GM23248 (cell line): ENCODE measurements around the gene AMFR. TPM values are rescaled to one million over a fixed set of nuclear protein-coding genes. Genes with fewer than 3 reads are reported as not detected.

Experiments
- DNase-seq: peaks from one replicate; pipeline ENCODE4 v3.0.0-alpha.2; 2015
- H2AFZ ChIP-seq: fragments of 200-600 bp; sonication (generic); 2 replicates; pipeline ENCODE4 v1.6.1; 2016; ENCODE audit warnings: antibody characterized with exemption
- H3F3A ChIP-seq: fragments of 200-600 bp; sonication (generic); 2 replicates; pipeline ENCODE4 v1.6.1; 2016; ENCODE audit warnings: mild to moderate bottlenecking, antibody characterized with exemption, mixed run types; ENCODE audit not compliant: insufficient read depth
- H3K27ac ChIP-seq: fragments of 200-600 bp; sonication (generic); 2 replicates; pipeline ENCODE4 v1.5.1; 2016; ENCODE audit warnings: mild to moderate bottlenecking
- H3K27me3 ChIP-seq: fragments of 200-600 bp; sonication (generic); replicated peaks from 2 replicates; pipeline ENCODE4 v1.6.1; 2016; ENCODE audit warnings: mild to moderate bottlenecking; ENCODE audit not compliant: insufficient read depth
- H3K36me3 ChIP-seq: fragments of 200-600 bp; sonication (generic); 2 replicates; pipeline ENCODE4 v1.6.1; 2016; ENCODE audit warnings: low read depth, mild to moderate bottlenecking
- H3K4me1 ChIP-seq: fragments of 200-600 bp; sonication (generic); 2 replicates; pipeline ENCODE4 v1.6.1; 2016; ENCODE audit warnings: mild to moderate bottlenecking; ENCODE audit not compliant: insufficient read depth
- H3K4me2 ChIP-seq: fragments of 200-600 bp; sonication (generic); one replicate; pipeline ENCODE4 v1.6.1; 2016; ENCODE audit warnings: mild to moderate bottlenecking; ENCODE audit not compliant: unreplicated experiment
- H3K4me3 ChIP-seq: fragments of 200-600 bp; sonication (generic); 2 replicates; pipeline ENCODE4 v1.5.1; 2016; ENCODE audit warnings: mild to moderate bottlenecking
- H3K79me2 ChIP-seq: fragments of 200-600 bp; sonication (generic); 2 replicates; pipeline ENCODE4 v1.6.1; 2016; ENCODE audit warnings: mild to moderate bottlenecking; ENCODE audit not compliant: insufficient read depth
- H3K9ac ChIP-seq: fragments of 200-600 bp; sonication (generic); 2 replicates; pipeline ENCODE4 v1.6.1; 2016; ENCODE audit warnings: mild to moderate bottlenecking
- H3K9me2 ChIP-seq: fragments of 200-600 bp; sonication (generic); 2 replicates; pipeline ENCODE4 v1.6.1; 2016; ENCODE audit warnings: mixed run types, mild to moderate bottlenecking, moderate library complexity; ENCODE audit not compliant: insufficient read depth
- H3K9me3 ChIP-seq: fragments of 200-600 bp; sonication (generic); one replicate; pipeline ENCODE4 v1.6.1; 2017; ENCODE audit warnings: low read depth
- H4K20me1 ChIP-seq: fragments of 200-600 bp; sonication (generic); 2 replicates; pipeline ENCODE4 v1.6.0; 2016; ENCODE audit not compliant: insufficient read depth
- EZH2 ChIP-seq: fragments of 200-600 bp; sonication (generic); IDR thresholded peaks from 2 replicates; pipeline ENCODE4 v1.6.1; 2018; ENCODE audit warnings: antibody characterized with exemption, mild to moderate bottlenecking; ENCODE audit not compliant: insufficient read depth, poor library complexity, severe bottlenecking
- EZH2phosphoT487 ChIP-seq: fragments of 200-600 bp; sonication (generic); IDR thresholded peaks from 2 replicates; pipeline ENCODE4 v1.6.1; 2018; ENCODE audit warnings: antibody characterized with exemption, moderate library complexity, mild to moderate bottlenecking, low read depth; ENCODE audit not compliant: insufficient read depth
- WGBS, 2 experiments: methylation state at CpG; one replicate each; pipeline ENCODE4 v1.1.6; 2015 to 2017; ENCODE audit warnings: low lambda C conversion rate in 2 of 2, low coverage in 1 of 2; ENCODE audit errors: missing lambda C conversion rate in 2 of 2; 5-methylcytosine and 5-hydroxymethylcytosine counted together
- in situ Hi-C: fragments of 300-500 bp; cut with MboI; formaldehyde crosslinking; loops from 2 replicates; pipeline ENCODE4 v1.15.0; 2020
- polyA plus RNA-seq: library from polyadenylated mRNA; unstranded; fragments of >200 nt; fragmentation: Nextera tagmentation; extraction: Ambion mirVana; gene quantifications from 2 replicates; pipeline ENCODE4 v1.2.1, GENCODE V29; 2016
- total RNA-seq: library from RNA; depleted of rRNA; stranded (reverse); fragments of >200 nt; shearing (Covaris generic); gene quantifications from 2 replicates; pipeline ENCODE4 v1.2.3, GENCODE V29; 2014

The AMFR gene
- total and polyA plus RNA-seq, 2 experiments from 2014 or later = 26.6 to 205 TPM

DNA sequence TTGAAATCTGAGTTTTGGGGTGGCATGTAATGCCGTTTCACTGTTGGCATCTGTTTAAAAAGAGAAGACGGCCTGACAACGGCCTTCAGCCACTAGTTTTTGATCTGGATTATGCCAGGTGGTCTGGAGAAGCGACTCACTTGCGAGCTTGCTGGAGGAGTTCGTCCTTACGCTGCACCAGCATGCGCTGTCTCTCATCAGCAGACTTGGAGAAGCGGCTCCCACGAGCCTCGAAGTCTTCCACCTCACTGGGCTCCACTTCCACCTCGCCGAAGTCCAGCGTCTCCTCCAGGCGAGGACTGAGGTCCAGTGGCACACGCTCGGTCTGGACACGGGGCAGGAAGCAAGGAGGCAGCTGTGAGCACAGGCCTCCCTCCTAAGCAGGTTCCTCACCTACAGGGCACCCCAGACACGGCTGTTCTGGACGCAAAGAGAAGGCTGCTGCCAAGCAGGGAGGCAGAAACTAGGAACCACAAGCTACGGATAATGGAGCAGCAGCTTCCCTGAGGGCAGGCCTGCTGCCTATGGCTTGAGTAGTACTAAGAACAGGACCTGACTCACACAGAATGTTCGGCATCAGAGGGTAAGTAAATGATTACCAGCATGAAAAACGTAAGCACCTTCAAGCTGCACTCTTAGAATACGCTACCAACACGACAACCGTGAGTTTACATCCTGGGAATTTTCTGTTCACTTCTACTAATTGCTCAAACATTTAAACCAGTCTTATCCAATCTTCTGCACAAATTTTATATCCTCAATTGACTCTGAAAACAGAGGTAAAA, 61.4 kb downstream of the AMFR start:
- H3F3A ChIP-seq = peaks cover 6% of the 10 kb centered on the region; the same call in 1 of the 2 replicates
- H2AFZ ChIP-seq = no peak overlapping the region
- H3K9ac ChIP-seq = no peak overlapping the region
- WGBS, 2 experiments = 97% methylated on average over 26 of the region's 26 CpGs
- no peak for DNase-seq
- H3K27me3 ChIP-seq = no peaks in the 10 kb centered on the region
- H3K9me2 ChIP-seq = no peaks in the 10 kb centered on the region
- no peaks in the 10 kb centered on the region for H3K79me2 ChIP-seq
- no peak overlapping the region for H3K27ac ChIP-seq
- in situ Hi-C loops = loop anchor here (25.0 kb wide), 1 partner anchor 877 kb away; the partner anchor contains the start of gene MMP2
- peaks cover 27% of the 10 kb centered on the region; the same call in 1 of the 2 replicates for H3K36me3 ChIP-seq
- no peaks in the 10 kb centered on the region for H3K4me1 ChIP-seq
- H4K20me1 ChIP-seq = no peaks in the 10 kb centered on the region
- no peak for TF ChIP-seq EZH2phosphoT487
- no peak for TF ChIP-seq EZH2
- no peak overlapping the region for H3K4me3 ChIP-seq
- no peaks in the 10 kb centered on the region for H3K9me3 ChIP-seq
- no peak overlapping the region for H3K4me2 ChIP-seq

DNA sequence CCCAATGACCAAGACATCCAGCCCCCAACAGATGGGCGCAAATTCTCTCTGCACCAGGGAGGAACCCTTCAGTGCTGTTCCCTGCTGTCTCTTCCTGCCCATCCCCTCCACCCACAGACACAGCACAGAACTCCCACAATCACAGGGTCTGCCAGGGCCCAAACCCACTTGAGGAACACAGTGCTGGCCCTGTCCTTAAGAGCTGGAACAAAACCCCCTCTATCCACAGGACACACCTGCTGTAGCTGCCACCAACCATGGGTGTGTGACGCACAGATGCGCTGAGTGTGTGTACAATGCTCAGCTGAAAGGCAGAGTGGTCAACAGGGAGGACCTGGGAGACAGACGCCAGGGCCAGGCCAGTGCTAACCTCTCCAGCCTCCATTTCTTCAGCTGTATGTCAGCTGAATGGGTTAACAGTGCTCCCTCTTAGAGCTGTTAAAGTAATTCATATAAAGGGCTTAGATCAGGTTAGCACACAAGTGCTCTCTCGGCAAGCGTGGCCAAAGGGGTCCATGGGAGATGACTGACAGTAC, 62.1 kb downstream of the AMFR start:
- H3K27me3 ChIP-seq = no peaks in the 10 kb centered on the region
- no peak for TF ChIP-seq EZH2phosphoT487
- TF ChIP-seq EZH2 = no peak
- peaks cover 13% of the 10 kb centered on the region; the same call in 1 of the 2 replicates for H3F3A ChIP-seq
- H4K20me1 ChIP-seq = no peaks in the 10 kb centered on the region
- peaks cover 20% of the 10 kb centered on the region; the same call in 1 of the 2 replicates for H3K36me3 ChIP-seq
- H3K4me3 ChIP-seq = no peak overlapping the region
- H3K79me2 ChIP-seq = no peaks in the 10 kb centered on the region
- H3K4me2 ChIP-seq = no peak overlapping the region
- no peak overlapping the region for H3K27ac ChIP-seq
- H3K9ac ChIP-seq = no peak overlapping the region
- H3K4me1 ChIP-seq = no peaks in the 10 kb centered on the region
- DNase-seq = no peak
- H3K9me3 ChIP-seq = no peaks in the 10 kb centered on the region
- no peak overlapping the region for H2AFZ ChIP-seq
- no peaks in the 10 kb centered on the region for H3K9me2 ChIP-seq
- in situ Hi-C loops = loop anchor here (25.0 kb wide), 1 partner anchor 876 kb away; the partner anchor contains the start of gene MMP2
- WGBS, 2 experiments = 97 to 98% methylated on average over 6 of the region's 6 CpGs

DNA sequence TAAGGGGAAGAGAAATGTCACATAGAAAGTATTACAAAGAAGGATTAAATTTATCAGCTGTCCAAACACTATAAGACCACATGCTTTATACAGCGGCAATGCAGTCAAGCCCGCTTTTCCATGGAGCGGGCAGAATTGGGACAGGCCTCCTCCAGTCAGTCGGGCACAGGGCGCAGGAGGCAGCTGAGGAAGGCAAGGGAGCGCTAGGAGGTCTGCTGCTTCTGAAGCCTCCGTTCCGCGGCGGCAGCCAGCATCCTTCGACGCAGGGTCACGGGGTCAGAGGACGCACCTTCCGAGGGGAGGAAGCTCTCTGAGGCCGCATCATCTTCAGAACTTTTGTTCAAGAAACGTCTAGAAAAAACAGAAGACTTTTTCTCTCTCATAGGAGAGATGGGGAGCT, 62.6 kb downstream of the AMFR start:
- Histone ChIP-seq H3K9ac (no peak overlapping the region), H2AFZ (no peak overlapping the region), H3K4me1 (0 out of 2 replicates have a peak, but pooled peaks cover under 1% of the 10 kb centered on the region), H3K36me3 (peaks cover 15% of the 10 kb centered on the region; the same call in 1 of the 2 replicates), H3K27me3 (no peaks in the 10 kb centered on the region), H3K27ac (no peak overlapping the region), H3K9me2 (no peaks in the 10 kb centered on the region), H3K9me3 (no peaks in the 10 kb centered on the region), H3K4me2 (no peak overlapping the region), H3K4me3 (no peak overlapping the region), H4K20me1 (no peaks in the 10 kb centered on the region), H3K79me2 (no peaks in the 10 kb centered on the region), H3F3A (peaks cover 13% of the 10 kb centered on the region; the same call in 1 of the 2 replicates)
- in situ Hi-C loops = loop anchor here (25.0 kb wide), 1 partner anchor 875 kb away; the partner anchor contains the start of gene MMP2
- TF ChIP-seq EZH2phosphoT487 (no peak), EZH2 (no peak)
- 92 to 95% methylated on average over 17 of the region's 17 CpGs for WGBS, 2 experiments
- no peak for DNase-seq

DNA sequence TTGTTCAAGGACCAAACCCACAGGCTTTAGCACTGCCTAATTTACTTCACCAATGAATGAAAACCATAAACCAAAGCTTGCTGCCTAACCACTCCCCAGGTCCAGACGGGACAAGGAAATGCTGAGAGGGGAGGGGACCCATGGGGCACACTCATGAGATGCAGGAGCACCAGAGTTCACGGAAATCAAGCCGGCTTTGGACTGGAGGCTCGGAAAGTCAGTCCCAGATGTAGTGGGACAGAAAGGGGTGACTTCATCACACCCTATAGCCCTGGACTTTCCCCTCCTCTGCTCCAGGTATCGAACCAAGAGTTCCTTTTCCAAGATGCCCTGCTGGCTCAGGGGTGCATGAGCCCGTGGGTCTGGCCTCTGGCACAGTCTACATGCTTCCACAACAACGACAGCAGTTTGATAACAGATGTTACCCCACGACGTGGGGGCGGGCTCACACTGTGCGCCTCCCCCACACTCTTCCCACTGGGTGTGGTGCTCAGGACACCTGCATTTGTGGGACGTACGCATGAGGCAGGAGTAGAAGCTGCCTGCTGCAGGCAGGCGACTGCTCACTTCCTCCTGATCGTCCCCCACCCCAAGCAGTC, 63.2 kb downstream of the AMFR start:
- no peaks in the 10 kb centered on the region for H3K9me2 ChIP-seq
- no peaks in the 10 kb centered on the region for H3K27me3 ChIP-seq
- H3K36me3 ChIP-seq = peaks cover 11% of the 10 kb centered on the region; the same call in 1 of the 2 replicates
- H3F3A ChIP-seq = peaks cover 13% of the 10 kb centered on the region; the same call in 1 of the 2 replicates
- no peak overlapping the region for H3K4me3 ChIP-seq
- no peak for TF ChIP-seq EZH2
- TF ChIP-seq EZH2phosphoT487 = no peak
- no peak overlapping the region for H2AFZ ChIP-seq
- H3K4me2 ChIP-seq = no peak overlapping the region
- WGBS, 2 experiments = 76 to 79% methylated on average over 15 of the region's 15 CpGs
- no peaks in the 10 kb centered on the region for H3K9me3 ChIP-seq
- H4K20me1 ChIP-seq = no peaks in the 10 kb centered on the region
- no peaks in the 10 kb centered on the region for H3K79me2 ChIP-seq
- H3K9ac ChIP-seq = no peak overlapping the region
- 0 out of 2 replicates have a peak, but pooled peaks cover 5% of the 10 kb centered on the region for H3K4me1 ChIP-seq
- in situ Hi-C loops = loop anchor here (25.0 kb wide), 1 partner anchor 875 kb away; the partner anchor contains the start of gene MMP2
- no peak overlapping the region for H3K27ac ChIP-seq
- DNase-seq = no peak
